Measurements from ENCODE around the gene CSRP1. TPM values are rescaled to one million over a fixed set of nuclear protein-coding genes. Genes with fewer than 3 reads are reported as not detected.

Gene CSRP1
- total and polyA plus RNA-seq, 9 of the 15 experiments (the other 6 are each of a cell fraction or from before 2014, with no cell fraction given) = 6.8 to 39.4 (median 23.7) TPM

DNA sequence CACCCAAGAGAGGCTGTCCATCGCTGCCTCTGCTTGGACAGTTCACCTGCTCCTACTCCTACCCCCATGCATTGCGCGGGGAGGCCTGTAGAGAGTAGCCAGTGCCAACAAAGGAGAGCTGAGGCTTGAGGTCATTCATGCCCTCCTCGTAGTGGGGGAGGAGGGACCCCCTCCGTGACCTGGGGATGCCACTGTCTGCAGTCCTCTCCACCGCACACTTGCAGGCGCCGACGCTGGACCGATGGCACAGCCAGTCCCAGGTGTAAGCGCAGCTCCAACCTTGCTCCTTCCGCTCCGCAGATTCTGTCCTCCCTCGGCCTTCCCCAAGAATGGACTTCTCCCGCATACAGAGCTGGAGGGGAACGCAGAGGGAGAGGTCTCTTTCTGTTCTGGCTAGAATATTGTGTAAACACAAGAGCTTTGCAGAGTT lies 37.3 kb downstream of the CSRP1 start:
- POLR2A ChIA-PET = no interaction called here
- H3K9ac ChIP-seq (ENCODE audit: insufficient read depth in 1 of 2, low read depth in 2 of 2, low read length in 2 of 2) = no peak overlapping the region
- intact Hi-C loops (cut with micrococcal nuclease) (no loop called here), in situ Hi-C loops (cut with MboI) (no loop called here)
- no peak for FAIRE-seq
- no TSS peak for BruUV-seq (replicated peaks)
- no peak for ATAC-seq
- no peaks in the 10 kb centered on the region for H3K79me2 ChIP-seq (ENCODE audit: control insufficient read depth, insufficient read depth, low read length)
- H3K4me2 ChIP-seq (ENCODE audit: insufficient read depth, low read length) = no peak overlapping the region
- CTCF ChIA-PET (ENCODE audit: low intra/inter-chr PET ratio) = no interaction called here
- H3K4me1 ChIP-seq (replicated peaks in 1 of 2; ENCODE audit: control insufficient read depth in 2 of 2, insufficient read depth in 2 of 2, low read length in 2 of 2) = peaks cover 0 to 17% of the 10 kb centered on the region in 2 experiments; a peak in 2 of 5 replicates
- WGBS (ENCODE audit: insufficient coverage, low coverage, missing lambda C conversion rate) = 31% methylated on average over 16 of the region's 16 CpGs
- no peak overlapping the region for H2AFZ ChIP-seq (ENCODE audit: low read depth, low read length)
- H3K9me1 ChIP-seq (ENCODE audit: control insufficient read depth, insufficient read depth, low read length) = peaks cover 3% of the 10 kb centered on the region
- H3K27ac ChIP-seq (ENCODE audit: extremely low read depth, low read depth, low read length) = no peak overlapping the region
- H3K4me3 ChIP-seq = no peak overlapping the region
- no peaks in the 10 kb centered on the region for H4K20me1 ChIP-seq (replicated peaks; ENCODE audit: control insufficient read depth, insufficient read depth, low read length)
- no peaks in the 10 kb centered on the region for H3K36me3 ChIP-seq (ENCODE audit: control insufficient read depth, insufficient read depth, low read length)
- H3K9me3 ChIP-seq (replicated peaks; ENCODE audit: control insufficient read depth, insufficient read depth, low read depth, low read length) = no peaks in the 10 kb centered on the region
- DNase-seq (ENCODE audit: extremely low read depth in 1 of 4, low spot score in 3 of 4) = no peak
- TF ChIP-seq ZFP1 (CRISPR knock-in tag; IDR thresholded peaks at IDR 0.05) = no peak
- no peak for TF ChIP-seq CBFA2T2 (conservative IDR thresholded peaks at IDR 0.05)
- TF ChIP-seq ELF1 (tag; IDR thresholded peaks at IDR 0.05) = no peak
- no peak for TF ChIP-seq RFX7 (CRISPR knock-in tag; IDR thresholded peaks at IDR 0.05)
- no peak for TF ChIP-seq ZNF766 (CRISPR knock-in tag; conservative IDR thresholded peaks at IDR 0.05)
- no peak for TF ChIP-seq DPF2 (IDR thresholded peaks at IDR 0.05)
- no peak for TF ChIP-seq PCBP1 (IDR thresholded peaks at IDR 0.05; ENCODE audit: low read depth, low read length, poor library complexity, severe bottlenecking)
- TF ChIP-seq, protein P1, sequence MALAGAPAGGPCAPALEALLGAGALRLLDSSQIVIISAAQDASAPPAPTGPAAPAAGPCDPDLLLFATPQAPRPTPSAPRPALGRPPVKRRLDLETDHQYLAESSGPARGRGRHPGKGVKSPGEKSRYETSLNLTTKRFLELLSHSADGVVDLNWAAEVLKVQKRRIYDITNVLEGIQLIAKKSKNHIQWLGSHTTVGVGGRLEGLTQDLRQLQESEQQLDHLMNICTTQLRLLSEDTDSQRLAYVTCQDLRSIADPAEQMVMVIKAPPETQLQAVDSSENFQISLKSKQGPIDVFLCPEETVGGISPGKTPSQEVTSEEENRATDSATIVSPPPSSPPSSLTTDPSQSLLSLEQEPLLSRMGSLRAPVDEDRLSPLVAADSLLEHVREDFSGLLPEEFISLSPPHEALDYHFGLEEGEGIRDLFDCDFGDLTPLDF (CRISPR knock-in tag; IDR thresholded peaks at IDR 0.05) = no peak
- H3K27me3 ChIP-seq (ENCODE audit: control insufficient read depth in 2 of 2, insufficient read depth in 2 of 2, low read length in 2 of 2) = peaks cover 35 to 59% of the 10 kb centered on the region in 2 experiments
